GM18519 (cell line): Measurements from ENCODE around the gene TRIM13.
"Not testable (repeated sequence)": the region's sequence is repeated elsewhere in the genome, so short reads cannot be mapped to it uniquely, and the experiment has no call there.

Experiments used
- ATAC-seq: cut with Tn5 transposase; IDR thresholded peaks from one replicate; pipeline ENCODE4 v1.9.1; 2021; ENCODE audit warnings: mild to moderate bottlenecking, moderate library complexity; ENCODE audit not compliant: unreplicated experiment, low FRiP score

Gene TRIM13, protein sequence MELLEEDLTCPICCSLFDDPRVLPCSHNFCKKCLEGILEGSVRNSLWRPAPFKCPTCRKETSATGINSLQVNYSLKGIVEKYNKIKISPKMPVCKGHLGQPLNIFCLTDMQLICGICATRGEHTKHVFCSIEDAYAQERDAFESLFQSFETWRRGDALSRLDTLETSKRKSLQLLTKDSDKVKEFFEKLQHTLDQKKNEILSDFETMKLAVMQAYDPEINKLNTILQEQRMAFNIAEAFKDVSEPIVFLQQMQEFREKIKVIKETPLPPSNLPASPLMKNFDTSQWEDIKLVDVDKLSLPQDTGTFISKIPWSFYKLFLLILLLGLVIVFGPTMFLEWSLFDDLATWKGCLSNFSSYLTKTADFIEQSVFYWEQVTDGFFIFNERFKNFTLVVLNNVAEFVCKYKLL

DNA sequence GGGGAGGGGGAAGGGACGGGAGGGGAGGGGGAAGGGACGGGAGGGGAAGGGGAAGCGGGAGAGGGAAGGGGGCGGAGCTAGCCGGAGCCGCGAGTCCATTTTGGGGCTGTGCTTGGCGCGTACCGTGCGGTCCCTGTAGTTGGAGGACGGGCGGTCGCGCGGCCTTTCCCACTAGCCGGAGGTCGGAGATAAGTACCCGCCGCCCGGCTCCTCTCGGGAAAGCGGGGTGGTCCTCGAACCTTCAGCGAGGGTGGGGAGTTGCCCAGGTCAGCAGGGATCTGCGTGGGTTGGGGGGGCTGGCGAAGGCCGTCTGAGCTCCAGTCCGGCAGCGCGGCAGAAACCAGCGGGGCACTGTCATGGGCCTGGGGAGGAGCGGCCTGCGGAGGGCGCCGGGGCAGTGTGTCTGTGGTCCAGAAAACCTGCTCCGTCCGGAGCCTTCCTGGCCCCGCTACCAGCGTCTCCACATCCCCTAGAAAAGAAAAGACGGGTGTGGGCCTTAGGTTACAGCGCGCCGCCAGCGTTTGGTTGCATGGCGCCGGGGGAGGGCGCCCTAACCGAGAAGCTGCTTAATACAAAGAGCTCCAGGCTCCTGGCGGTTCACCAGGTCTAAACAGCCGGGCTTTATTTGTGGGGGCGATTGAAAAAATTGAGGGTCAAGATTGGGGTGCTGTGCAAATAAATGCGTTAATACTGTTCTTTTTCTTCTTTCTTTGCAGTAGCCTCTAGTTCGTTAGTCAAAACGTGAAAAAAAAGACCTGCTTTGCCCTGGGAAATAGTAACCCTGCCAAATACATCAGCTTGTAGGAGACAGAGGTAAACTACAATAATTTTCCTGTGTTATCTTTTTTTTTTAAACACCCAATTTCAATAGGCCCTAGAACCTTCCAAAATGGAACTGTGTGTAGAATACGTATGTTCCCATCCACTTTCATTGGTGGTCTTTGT is at the start of gene TRIM13:
Gene TRIM13 (plus strand): TSS at position 92 of the 945 bp plus-strand sequence. CDS start 14,899 bp downstream, outside the sequence.
- peak; percentile 66 for ATAC-seq

DNA sequence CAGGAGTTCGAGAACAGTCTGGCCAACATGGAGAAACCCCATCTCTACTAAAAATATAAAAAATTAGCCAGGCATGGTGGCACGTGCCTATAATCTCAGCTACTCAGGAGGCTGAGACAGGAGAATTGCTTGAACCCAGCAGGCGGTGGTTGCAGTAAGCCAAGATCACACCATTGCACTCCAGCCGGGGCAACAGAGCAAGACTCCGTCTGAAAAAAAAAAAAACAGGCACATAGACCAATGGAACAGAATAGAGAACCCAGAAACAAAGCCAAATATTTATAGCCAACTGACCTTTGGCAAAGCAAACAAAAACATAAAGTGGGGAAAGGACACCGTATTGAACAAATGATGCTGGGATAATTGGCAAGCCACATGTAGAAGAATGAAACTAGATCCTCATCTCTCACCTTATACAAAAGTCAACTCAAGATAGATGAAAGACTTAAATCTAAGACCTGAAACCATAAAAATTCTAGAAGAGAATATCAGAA is 48.0 kb upstream of the TRIM13 start:
- not testable (repeated sequence) for ATAC-seq

DNA sequence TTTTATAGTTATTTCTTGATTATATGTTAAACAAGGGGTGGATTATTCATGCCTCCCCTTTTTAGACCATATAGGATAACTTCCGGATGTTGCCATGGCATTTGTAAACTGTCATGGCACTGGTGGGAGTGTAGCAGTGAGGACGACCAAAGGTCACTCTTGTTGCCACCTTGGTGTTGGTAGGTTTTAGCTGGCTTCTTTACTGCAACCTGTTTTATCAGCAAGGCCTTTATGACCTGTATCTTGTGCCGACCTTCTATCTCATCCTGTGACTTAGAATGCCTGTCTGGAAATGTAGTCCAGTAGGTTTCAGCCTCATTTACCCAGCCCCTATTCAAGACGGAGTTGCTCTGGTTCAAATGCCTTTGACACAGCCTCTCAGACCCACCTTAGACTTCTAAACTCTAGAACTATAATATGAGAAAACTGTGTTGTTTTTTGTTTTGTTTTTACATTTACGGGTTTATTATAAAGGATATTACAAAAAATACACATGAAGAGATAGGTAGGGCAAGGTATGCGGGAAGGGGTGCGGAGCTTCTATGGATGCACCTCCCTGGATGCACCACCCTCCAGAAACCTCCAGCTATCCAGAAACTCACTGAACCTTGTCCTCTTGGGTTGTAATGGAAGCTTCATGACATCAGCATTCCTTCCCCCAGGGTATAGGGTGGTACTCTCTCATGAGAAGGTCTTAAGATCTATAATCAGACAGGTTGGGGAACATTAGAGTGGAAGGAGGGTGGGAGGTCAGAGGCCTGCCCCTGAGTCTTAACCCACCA is 44.9 kb upstream of the TRIM13 start:
- no peak for ATAC-seq

DNA sequence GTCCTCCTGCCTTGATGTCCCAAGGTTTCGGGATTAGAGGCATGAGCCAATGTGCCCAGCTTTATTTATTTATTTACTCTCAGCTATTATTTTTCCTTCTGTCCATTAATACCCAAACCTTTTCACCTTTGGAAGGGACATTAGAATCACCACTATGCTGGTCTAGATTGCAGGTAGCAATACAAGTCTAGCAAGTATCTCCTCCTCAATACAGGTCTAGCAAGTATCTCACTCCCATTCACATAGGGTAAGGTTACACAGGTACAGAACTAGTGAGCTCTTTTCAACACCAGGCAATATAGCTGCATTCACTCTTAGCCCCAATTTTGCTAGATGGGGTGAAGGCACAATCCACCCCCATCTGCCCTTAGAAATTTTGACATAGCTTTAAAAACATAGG is 43.3 kb upstream of the TRIM13 start:
- no peak for ATAC-seq

DNA sequence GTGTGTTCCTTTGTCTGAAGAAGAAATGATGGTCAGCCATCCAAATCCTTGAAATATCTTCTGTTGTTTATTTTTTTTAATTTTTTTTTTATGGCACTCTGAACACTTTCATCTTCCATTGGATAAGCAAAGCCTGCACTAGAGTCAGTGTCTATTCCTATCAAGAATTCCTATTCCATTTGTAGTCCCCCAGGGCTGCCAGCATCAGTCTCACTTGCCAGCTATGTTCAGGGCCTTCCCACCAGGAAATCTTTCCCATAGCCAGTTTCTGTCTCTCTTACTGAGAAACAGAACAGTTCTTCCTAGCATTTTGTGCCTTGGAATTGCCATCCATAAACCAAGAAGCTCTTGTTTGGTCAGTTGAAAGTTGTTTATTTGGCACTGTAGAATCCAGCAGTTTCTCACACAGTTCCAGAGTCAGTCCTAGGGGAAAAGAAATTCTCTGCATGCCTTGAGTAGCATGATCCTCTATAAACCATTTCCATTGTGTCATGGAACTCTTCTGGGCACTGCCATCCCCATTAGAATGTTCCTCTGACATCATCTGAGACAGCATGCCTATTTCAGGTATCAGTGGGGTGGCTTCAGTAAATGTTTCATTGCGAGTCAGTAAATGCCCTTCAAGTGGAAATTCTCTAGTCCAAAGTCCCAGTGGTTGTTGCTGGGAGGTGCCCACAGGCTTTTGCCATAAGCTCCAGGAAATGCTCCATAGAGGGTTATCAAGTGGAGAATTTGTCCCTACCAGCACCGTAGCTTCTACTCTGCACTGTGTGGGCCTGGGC is 42.0 kb upstream of the TRIM13 start:
- no peak for ATAC-seq

DNA sequence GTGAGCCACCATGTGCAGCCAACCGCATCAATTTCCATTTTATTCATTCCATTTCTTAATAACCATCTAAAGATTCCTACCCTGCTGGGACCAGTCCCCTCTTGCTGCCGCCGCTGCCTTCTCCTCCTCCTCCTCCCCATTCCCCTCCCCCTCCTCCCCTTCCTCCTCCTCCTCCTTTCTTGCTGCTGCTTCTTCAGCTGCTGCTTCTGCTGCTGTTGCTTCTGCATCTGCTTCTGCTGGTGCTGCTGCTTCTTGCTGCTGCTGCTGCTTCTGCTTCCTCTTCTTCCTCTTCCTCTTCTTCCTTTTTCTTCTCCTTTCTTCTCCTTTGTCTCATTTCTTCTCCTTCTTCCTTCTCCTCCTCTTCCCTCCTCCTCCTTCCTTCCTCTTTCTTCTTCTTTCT is 40.7 kb upstream of the TRIM13 start:
- ATAC-seq = no peak

DNA sequence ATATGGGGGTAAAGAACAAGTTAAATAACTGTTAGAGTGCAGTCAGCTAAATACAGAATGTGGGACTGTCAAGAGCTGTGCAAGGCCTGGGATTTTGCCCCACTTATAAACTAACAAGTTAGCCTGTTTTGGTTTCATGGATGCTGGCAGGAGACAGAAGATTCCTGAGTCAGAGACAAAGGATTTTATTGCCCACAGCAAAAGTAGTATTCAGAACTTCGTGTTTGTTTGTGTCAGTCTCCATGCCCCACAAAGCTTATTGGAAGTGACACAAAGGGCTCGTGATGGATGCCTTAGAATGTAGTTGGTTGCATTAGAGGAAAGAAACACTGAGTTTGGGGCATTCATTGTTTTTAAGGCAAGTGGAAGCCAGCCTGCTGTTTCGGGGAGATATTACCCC is 38.5 kb upstream of the TRIM13 start:
- ATAC-seq = no peak

DNA sequence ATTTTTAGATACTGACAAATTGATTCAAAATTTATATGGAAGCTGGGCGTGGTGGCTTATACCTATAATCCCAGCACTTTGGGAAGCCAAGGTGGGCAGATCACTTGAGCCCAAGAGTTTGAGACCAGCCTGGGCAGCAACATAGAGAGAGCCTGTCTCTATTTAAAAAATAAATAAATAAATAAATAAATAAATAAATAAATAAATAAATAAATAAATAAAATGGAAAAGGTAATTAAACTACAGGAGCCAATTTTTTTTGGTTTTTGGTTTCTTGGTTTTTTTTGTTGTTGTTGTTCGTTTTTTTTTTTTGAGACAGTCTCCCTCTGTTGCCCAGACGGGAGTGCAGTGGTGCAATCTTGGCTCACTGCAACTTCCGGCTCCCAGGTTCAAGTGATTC is 29.4 kb upstream of the TRIM13 start:
- ATAC-seq = no peak

DNA sequence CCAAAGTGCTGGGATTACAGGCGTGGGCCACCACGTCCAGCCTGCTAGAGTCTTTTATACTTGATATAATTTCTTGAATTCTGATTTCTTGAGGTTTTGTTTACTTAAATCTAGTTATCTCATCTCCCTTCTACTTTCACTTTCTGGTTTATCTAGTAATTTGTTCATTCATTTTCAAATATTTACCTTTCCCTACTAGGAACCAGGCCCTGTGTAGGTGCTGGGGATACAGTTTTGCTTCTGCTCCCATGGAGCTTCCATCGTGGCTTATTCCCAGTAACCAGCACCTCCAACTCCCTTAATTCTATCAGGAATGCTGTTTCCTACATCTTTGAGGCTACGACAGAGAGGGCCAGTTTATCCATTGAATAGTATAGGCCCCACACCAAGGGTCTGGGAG is 24.1 kb upstream of the TRIM13 start:
- no peak for ATAC-seq

DNA sequence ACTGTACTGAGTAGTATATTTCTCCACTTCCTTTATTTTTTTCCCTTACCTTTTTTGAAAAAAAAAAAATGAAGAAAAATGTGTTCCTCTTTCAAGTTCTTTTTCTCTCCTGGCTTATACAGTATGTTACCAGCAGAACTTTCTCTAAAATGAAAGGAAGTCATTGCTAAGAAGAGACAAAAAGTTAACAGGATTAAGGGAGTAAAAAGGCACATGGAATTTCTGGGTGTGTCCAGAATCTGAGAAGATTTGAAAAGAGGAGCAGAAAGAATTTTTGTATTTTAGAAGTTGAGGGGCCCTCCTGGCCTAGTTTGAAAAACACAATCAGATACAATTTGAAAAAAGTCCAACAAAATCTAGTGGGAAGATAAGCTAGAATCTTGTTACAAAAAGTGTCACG is 21.0 kb upstream of the TRIM13 start:
- ATAC-seq = no peak

DNA sequence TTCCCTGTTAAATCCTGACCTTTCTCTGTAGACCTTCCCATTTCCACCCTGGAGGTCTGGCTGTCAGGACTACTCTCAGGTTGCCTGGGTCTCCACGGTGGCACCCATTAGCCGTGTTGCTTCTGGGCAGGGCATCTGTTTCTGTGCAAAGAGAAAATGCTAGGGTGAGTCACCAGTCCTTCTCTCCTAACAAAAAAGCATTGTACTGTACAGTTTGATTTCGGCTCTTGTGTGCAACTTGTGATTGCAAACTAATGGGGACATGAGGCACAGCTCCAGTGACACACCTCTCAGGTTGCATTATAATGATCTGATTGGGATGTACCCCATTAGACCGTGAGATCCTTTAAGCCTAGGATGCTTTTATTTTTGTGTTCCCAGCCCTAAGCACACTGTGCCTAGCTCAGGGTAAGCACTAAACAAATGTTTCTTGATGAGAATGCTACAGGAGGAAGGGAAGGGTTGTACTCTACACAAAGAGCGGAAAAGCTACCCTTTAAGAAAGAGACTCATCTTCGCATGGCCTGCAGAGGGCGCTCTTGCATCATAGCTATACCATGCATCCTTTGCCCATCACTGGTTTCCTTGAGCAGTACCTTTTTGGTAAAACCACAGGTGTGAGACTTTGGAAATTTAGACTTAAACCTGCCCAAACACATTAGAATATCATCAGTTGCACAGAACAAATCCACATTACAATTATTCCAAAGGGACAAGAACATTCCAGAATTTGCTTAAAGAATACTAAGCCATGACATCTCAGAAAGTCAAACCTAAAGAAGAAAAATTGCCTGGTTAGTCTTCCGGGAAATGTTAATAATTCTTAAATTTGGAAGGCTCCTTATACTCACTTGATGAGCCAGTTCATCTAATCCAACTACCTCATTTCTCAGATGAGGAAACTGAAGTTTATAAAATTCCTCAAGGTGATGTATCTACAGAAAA is 20.3 kb upstream of the TRIM13 start:
- ATAC-seq = no peak

DNA sequence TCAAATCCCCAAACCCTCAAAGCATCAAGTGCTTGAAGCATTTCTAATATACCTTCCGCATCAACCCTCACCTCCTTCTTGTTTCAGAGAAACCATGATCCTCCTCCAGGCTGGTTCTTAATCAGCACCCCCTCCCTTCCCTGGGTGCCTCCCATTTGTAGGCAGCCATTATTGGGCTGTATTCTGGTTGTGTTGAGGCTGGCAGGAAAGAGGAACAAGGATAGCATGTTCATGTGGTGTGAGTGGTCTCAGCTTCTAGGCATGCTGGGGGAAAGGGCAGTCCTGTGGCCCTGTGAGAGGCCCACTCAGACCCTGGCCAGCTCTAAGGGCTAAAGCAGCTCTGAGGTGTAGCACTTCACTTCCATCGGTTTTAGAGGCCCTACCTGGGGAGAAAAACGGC is 18.9 kb upstream of the TRIM13 start:
- no peak for ATAC-seq

DNA sequence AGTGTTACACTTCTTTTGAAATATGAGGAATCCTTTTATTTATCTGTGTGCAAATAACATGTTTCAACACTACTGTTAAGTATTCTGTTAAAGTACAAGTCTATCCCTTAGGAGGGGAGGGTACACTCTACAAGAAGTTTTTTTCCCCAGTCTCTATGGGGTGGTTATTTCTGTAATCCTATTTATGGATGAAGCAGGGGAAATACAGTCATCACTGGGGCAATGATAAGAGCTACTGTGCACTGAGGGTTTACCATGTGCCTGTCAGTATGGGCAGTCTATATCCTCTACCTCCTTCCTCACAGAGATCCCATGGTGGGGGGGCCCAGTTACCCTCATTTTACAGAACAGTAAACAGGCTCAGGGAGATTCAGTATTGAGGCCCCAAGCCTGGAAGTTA is 16.6 kb upstream of the TRIM13 start:
- no peak for ATAC-seq

DNA sequence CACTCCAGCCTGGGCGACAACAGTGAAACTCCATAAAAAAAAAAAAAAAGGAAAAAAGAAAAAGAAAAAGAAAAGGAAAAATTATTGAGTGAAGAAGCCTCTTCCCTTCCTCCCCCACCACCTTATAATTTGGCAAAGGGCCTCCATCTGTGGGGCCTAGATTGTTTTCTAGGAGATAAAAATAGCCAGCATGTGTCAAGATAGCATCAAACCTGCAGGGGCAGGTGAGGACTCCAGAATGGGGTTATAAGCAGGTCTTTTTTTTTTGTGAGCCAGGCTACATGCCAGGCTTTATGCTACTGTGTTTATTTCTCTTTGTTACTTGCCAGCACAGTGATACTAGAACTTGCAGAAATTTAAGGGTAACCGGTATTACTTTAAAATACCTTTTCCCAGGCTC is 11.7 kb upstream of the TRIM13 start:
- ATAC-seq = no peak

DNA sequence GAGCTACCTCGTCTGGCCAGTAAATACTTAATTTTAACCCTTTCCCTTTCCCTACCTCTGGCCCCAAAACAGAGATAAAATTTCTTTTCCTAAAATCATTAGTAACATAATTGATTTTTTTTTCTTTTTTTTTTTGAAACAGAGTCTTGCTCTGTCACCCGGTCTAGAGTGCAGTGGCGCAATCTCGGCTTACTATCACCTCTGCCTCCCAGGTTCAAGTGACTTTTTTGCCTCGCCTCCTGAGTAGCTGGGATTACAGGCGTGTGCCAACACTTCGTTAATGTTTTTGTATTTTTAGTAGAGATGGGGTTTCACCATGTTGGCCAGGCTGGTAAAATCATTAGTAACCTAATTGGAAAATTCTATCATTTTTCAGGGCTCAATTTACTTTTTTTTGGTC is 10.4 kb upstream of the TRIM13 start:
- ATAC-seq = no peak

DNA sequence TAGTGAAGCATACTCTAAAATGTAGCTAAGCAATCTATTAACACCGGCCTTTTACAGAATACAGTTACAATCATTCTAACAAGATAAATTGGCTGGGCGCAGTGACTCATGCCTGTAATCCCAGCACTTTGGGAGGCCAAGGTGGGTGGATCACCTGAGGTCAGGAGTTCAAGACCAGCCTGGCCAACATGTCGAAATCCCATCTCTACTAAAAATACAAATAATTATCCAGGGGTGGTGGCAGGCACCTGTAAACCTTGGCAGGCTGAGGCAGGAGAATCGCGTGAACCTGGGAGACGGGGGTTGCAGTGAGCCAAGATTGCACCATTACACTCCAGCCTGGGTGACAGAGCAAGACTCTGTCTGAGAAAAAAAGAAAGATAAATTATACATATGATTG is 6.2 kb upstream of the TRIM13 start:
- not testable (repeated sequence) for ATAC-seq

DNA sequence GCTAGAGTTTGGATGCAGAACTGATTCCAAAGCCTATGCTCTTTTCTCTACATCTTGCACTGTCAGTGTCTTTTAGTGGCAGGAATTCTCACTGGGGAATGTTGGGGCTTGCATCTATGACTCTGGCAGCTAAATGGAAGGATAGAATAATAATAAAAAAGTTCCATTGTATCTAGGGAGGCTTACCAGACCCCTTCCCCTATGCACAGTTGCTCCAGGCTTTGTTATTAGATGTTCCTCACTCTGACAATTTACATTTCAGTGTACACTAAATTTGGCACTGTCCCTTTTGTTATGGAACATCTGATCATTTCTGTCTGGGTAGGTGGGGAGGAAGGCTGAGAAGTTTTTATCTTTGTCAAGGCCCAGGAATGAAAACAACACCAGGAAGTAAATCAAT is 3.7 kb upstream of the TRIM13 start:
- ATAC-seq = no peak

DNA sequence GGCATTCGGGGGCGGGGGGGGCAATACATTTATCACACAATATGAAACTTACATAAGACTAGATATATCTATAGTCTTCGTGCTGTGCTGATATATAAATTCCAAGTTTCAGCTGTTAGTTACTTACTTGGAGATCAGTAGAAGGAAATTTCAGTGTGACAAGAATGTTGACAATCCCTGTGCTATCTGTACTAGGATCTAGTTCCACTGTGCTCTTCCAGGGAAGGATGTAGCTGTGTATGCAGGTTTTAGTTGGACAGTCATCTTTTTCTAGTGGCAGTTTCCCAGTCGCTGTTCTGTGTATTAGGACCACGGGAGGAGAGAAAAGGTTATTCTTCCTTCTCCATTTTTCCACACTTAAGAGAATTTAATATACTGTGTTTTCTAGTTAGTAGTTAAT is 3.2 kb upstream of the TRIM13 start:
- ATAC-seq = no peak

DNA sequence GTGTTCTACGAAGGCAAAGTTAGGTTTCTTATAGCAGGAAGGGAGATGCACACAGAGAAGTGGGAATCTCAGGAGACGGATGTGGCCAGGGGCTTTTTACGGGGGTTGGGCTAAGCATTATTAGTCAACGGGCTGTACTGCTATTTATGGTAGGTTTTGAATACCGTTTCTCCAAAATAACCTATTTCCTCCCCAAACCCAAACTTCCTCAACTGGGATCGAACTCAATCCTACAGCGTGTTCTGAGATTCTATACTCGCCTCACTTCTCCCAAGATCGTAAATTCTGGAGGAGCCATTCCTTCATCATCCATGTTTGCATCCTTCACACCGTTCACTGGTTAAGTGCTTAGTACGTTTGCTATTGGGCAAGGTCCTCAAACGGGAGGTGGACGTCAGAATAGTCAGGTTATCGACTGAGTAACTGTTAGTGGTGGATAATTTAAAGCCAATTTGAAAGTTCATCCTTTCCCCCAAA is 1.2 kb upstream of the TRIM13 start:
- ATAC-seq = no peak
